Measurements from ENCODE around the gene GUCD1.

DNA sequence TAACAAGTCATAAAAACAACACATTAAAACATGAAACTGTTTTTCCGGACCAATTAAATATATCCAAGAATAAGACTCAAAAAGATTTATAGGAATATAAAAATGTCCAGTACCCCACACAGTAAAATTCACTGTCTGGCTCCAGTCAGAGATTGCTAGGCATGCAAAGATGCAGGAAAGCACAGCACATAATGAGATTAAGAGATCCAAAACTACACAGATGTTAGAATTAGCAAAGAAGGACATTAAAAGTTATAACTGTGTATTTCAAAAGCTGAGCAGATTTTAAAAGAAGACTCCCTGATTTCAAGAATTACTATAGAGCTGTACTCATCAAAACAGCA is 24.3 kb upstream of the GUCD1 start:
- TF ChIP-seq, protein P1, sequence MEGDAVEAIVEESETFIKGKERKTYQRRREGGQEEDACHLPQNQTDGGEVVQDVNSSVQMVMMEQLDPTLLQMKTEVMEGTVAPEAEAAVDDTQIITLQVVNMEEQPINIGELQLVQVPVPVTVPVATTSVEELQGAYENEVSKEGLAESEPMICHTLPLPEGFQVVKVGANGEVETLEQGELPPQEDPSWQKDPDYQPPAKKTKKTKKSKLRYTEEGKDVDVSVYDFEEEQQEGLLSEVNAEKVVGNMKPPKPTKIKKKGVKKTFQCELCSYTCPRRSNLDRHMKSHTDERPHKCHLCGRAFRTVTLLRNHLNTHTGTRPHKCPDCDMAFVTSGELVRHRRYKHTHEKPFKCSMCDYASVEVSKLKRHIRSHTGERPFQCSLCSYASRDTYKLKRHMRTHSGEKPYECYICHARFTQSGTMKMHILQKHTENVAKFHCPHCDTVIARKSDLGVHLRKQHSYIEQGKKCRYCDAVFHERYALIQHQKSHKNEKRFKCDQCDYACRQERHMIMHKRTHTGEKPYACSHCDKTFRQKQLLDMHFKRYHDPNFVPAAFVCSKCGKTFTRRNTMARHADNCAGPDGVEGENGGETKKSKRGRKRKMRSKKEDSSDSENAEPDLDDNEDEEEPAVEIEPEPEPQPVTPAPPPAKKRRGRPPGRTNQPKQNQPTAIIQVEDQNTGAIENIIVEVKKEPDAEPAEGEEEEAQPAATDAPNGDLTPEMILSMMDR (conservative IDR thresholded peaks at IDR 0.05; ENCODE audit: low read depth, low read length): no peak
- TF ChIP-seq EZH2phosphoT487 (IDR thresholded peaks at IDR 0.05; ENCODE audit: borderline replicate concordance, low read length) (no peak), EZH2 (IDR thresholded peaks at IDR 0.05; ENCODE audit: low read length, unreplicated experiment) (no peak)

Data from PC-3 (cell line).